ENCODE measurements around the gene PPP2R5E. TPM values are rescaled to one million over a fixed set of nuclear protein-coding genes. Genes with fewer than 3 reads are reported as not detected.

Gene PPP2R5E
- total and polyA plus RNA-seq, 7 experiments from 2014 or later, result 29.2 to 47.8 (median 37.5) TPM

DNA sequence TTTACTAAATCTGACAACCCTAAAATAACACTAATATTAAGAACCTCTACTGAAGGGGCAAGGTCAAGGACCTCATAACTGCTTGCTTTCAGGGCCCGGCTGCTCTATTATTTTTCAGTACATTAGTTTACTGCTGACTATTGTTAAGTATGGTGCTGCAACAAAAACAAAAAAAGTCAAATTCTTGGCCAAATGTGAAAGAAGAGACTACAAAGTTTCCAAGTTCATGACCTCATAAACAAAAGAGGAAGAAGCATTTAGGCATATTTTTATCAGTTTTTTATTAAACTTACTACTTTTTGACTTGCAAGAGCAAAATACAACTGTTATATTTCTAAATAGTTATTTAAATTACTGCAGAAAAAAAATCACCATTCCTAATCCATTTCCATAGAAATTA is 114.7 kb downstream of the PPP2R5E start:
- Histone ChIP-seq H3K27ac (ENCODE audit: low read depth, low read length) (no peak overlapping the region), H3K9me3 (ENCODE audit: control insufficient read depth in 2 of 3, low read length in 3 of 3) (no peaks in the 10 kb centered on the region), H3K4me3 (ENCODE audit: low read length) (no peak overlapping the region), H3K27me3 (ENCODE audit: control insufficient read depth in 2 of 2, insufficient read depth in 2 of 2, low read length in 2 of 2) (no peaks in the 10 kb centered on the region), H3K36me3 (ENCODE audit: control insufficient read depth in 2 of 3, insufficient read depth in 3 of 3, low read length in 3 of 3) (no peaks in the 10 kb centered on the region), H3K4me1 (ENCODE audit: control insufficient read depth in 2 of 2, insufficient read depth in 2 of 2, low read length in 2 of 2) (no peaks in the 10 kb centered on the region)
- ChIA-PET POLR2A (no interaction called here), CTCF (no interaction called here)
- Mint-ChIP-seq H3K9me3 (no peaks in the 10 kb centered on the region), H3K27me3 (no peaks in the 10 kb centered on the region), H3K4me3 (no peak overlapping the region), H3K27ac (peak overlapping the region in 1 of 9 donors; percentile 1), H3K36me3 (peaks cover 0 to 15% (median 0%) of the 10 kb centered on the region in 5 donors), H3K4me1 (peaks cover 8 to 40% (median 26%) of the 10 kb centered on the region in 7 donors)
- ATAC-seq, result no peak
- DNase-seq, result no peak
- intact Hi-C loops (cut with micrococcal nuclease), result no loop called here

DNA sequence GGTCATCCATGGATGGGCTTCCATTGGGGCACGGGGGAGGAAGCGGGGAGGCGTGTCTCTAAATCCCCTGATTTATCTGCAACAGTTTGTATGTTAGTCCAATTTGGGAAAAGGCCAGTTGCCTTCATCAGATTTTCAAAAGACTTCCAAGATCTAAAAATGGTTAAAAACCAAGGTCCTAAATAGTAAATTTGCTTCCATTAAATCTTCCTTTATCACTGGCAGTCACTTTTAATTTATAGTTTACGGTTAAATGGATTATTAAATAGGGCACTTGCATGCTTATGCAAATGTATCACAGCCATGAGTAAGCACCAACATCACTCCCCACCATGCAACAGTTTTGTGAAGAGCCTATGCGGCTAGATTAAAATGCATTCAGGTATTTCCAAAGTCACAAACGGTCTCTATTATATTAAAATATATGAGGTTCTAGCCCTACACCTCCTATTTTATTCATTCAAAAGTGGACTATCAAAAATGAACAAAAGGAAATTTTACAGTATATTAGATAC is 116.3 kb downstream of the PPP2R5E start:
- Histone ChIP-seq H3K4me1 (ENCODE audit: control insufficient read depth in 2 of 2, insufficient read depth in 2 of 2, low read length in 2 of 2) (no peaks in the 10 kb centered on the region), H3K36me3 (ENCODE audit: control insufficient read depth in 2 of 3, insufficient read depth in 3 of 3, low read length in 3 of 3) (peaks cover 0 to 3% (median 0%) of the 10 kb centered on the region in 3 experiments), H3K27me3 (ENCODE audit: control insufficient read depth in 2 of 2, insufficient read depth in 2 of 2, low read length in 2 of 2) (no peaks in the 10 kb centered on the region), H3K27ac (ENCODE audit: low read depth, low read length) (no peak overlapping the region), H3K4me3 (ENCODE audit: low read length) (no peak overlapping the region), H3K9me3 (ENCODE audit: control insufficient read depth in 2 of 3, low read length in 3 of 3) (no peaks in the 10 kb centered on the region)
- CTCF ChIA-PET, result no interaction called here
- Mint-ChIP-seq H3K27ac (no peak overlapping the region), H3K9me3 (no peaks in the 10 kb centered on the region), H3K4me1 (peaks cover 3 to 31% (median 18%) of the 10 kb centered on the region in 7 donors), H3K4me3 (no peak overlapping the region), H3K36me3 (peaks cover 0 to 21% (median 3%) of the 10 kb centered on the region in 5 donors), H3K27me3 (no peaks in the 10 kb centered on the region)
- no peak for DNase-seq
- POLR2A ChIA-PET, result no interaction called here
- intact Hi-C loops (cut with micrococcal nuclease), result no loop called here
- no peak for ATAC-seq

DNA sequence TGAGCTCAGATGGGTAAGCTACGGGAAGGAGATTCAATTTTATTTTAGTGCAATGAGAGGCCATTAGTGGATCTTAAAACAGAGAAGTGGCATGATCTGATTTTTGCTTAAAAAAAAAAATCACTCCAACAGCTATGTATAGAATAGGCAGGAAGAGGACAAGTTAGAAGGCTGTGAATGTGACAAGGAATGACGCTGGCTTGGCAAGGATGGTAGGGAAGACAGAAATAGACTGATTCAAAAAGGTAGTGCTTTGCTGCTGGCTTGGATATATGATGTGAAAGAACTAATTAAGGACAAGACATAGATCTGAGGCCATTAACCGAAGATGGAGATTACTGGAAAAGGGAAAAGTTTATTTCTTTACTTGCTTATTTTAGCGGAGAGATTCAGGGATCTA is 119.3 kb downstream of the PPP2R5E start:
- Mint-ChIP-seq H3K36me3 (peaks cover 5 to 44% (median 20%) of the 10 kb centered on the region in 5 donors), H3K27me3 (no peaks in the 10 kb centered on the region), H3K4me1 (peaks cover 0 to 35% (median 15%) of the 10 kb centered on the region in 7 donors), H3K9me3 (no peaks in the 10 kb centered on the region), H3K4me3 (no peak overlapping the region), H3K27ac (no peak overlapping the region)
- ChIA-PET CTCF (no interaction called here), POLR2A (no interaction called here)
- Histone ChIP-seq H3K36me3 (ENCODE audit: control insufficient read depth in 2 of 3, insufficient read depth in 3 of 3, low read length in 3 of 3) (peaks cover 0 to 18% (median 0%) of the 10 kb centered on the region in 3 experiments), H3K9me3 (ENCODE audit: control insufficient read depth in 2 of 3, low read length in 3 of 3) (no peaks in the 10 kb centered on the region), H3K4me3 (ENCODE audit: low read length) (no peak overlapping the region), H3K27ac (ENCODE audit: low read depth, low read length) (no peak overlapping the region), H3K27me3 (ENCODE audit: control insufficient read depth in 2 of 2, insufficient read depth in 2 of 2, low read length in 2 of 2) (no peaks in the 10 kb centered on the region), H3K4me1 (ENCODE audit: control insufficient read depth in 2 of 2, insufficient read depth in 2 of 2, low read length in 2 of 2) (no peaks in the 10 kb centered on the region)
- no peak for ATAC-seq
- intact Hi-C loops (cut with micrococcal nuclease), result no loop called here
- no peak for DNase-seq

DNA sequence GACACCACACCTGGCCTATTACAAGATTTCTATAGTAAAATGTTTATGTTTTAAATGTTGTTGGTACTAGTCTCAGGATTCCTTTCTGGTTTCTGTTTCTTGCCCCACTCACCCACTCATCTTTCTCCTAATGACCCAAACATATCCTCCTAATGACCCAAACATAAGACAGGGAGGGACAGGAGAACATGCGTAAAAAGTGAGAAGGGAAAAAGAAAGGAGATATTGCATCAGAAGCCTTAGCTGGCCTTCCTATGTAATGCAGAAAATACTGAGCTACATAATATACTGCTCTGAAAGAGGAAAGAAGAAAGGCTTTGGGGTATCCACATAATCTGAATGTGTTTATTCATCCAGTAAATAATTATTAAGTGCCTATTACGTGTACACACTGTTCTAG is 119.8 kb downstream of the PPP2R5E start:
- Histone ChIP-seq H3K27me3 (ENCODE audit: control insufficient read depth in 2 of 2, insufficient read depth in 2 of 2, low read length in 2 of 2) (no peaks in the 10 kb centered on the region), H3K27ac (ENCODE audit: low read depth, low read length) (no peak overlapping the region), H3K4me1 (ENCODE audit: control insufficient read depth in 2 of 2, insufficient read depth in 2 of 2, low read length in 2 of 2) (no peaks in the 10 kb centered on the region), H3K9me3 (ENCODE audit: control insufficient read depth in 2 of 3, low read length in 3 of 3) (no peaks in the 10 kb centered on the region), H3K36me3 (ENCODE audit: control insufficient read depth in 2 of 3, insufficient read depth in 3 of 3, low read length in 3 of 3) (peaks cover 0 to 19% (median 0%) of the 10 kb centered on the region in 3 experiments), H3K4me3 (ENCODE audit: low read length) (no peak overlapping the region)
- Mint-ChIP-seq H3K9me3 (no peaks in the 10 kb centered on the region), H3K4me1 (peaks cover 0 to 33% (median 14%) of the 10 kb centered on the region in 7 donors), H3K27ac (peak overlapping the region in 1 of 9 donors; percentile 62), H3K36me3 (peaks cover 5 to 44% (median 20%) of the 10 kb centered on the region in 5 donors), H3K4me3 (no peak overlapping the region), H3K27me3 (no peaks in the 10 kb centered on the region)
- DNase-seq (no peak), ATAC-seq (no peak)
- ChIA-PET POLR2A (no interaction called here), CTCF (no interaction called here)
- intact Hi-C loops (cut with micrococcal nuclease), result no loop called here

DNA sequence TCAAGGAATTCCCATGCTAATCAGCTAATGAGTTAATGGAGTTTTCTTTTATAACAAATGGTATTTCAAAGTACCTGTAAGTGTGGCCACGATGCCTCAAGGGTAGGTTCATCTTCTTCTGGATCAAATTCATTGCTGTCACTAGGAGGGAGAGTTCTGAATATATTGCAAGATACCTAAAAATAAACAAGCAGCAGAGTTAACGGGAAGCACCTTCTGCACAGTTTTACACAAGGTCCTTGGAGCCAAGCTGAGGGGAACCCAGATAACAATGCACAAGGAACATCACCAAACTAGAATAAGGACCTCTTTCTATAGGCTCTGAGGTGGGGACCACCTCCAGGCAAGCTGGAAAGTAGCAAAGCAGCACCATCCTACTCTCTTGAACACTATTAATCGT is 121.3 kb downstream of the PPP2R5E start:
- intact Hi-C loops (cut with micrococcal nuclease), result no loop called here
- ChIA-PET CTCF (no interaction called here), POLR2A (no interaction called here)
- no peaks in the 10 kb centered on the region for H3K4me1 ChIP-seq (ENCODE audit: control insufficient read depth in 2 of 2, insufficient read depth in 2 of 2, low read length in 2 of 2)
- H3K27me3 Mint-ChIP-seq, result no peaks in the 10 kb centered on the region
- no peaks in the 10 kb centered on the region for H3K27me3 ChIP-seq (ENCODE audit: control insufficient read depth in 2 of 2, insufficient read depth in 2 of 2, low read length in 2 of 2)
- H3K27ac Mint-ChIP-seq, result no peak overlapping the region
- no peak for ATAC-seq
- peaks cover 5 to 44% (median 20%) of the 10 kb centered on the region in 5 donors for H3K36me3 Mint-ChIP-seq
- no peaks in the 10 kb centered on the region for H3K9me3 ChIP-seq (ENCODE audit: control insufficient read depth in 2 of 3, low read length in 3 of 3)
- H3K4me3 Mint-ChIP-seq, result no peak overlapping the region
- no peak overlapping the region for H3K27ac ChIP-seq (ENCODE audit: low read depth, low read length)
- H3K36me3 ChIP-seq (ENCODE audit: control insufficient read depth in 2 of 3, insufficient read depth in 3 of 3, low read length in 3 of 3), result peaks cover 0 to 19% (median 0%) of the 10 kb centered on the region in 3 experiments
- no peak for DNase-seq
- no peaks in the 10 kb centered on the region for H3K9me3 Mint-ChIP-seq
- H3K4me1 Mint-ChIP-seq, result peaks cover 0 to 25% (median 10%) of the 10 kb centered on the region in 7 donors
- H3K4me3 ChIP-seq (ENCODE audit: low read length), result no peak overlapping the region

DNA sequence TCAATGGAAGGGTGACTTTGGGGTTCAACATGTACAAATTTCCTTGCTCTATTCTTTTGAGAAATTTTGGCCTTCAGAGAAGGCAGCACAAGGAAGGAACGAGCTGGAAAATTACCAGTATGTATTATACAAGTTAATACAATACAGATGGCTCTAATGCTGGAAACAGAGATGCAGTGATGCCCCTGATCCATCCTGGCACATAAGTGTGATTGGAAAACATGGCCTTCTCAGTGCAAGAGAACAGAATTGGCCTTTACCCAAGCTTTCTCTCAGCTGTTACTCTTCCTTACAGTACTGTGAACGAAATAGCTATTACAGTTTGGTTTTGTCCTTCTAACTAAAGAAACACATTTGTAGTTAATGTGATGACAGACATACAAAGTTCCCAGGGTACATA is 122.0 kb downstream of the PPP2R5E start:
- H3K4me3 ChIP-seq (ENCODE audit: low read length), result no peak overlapping the region
- Mint-ChIP-seq H3K27ac (peak overlapping the region in 1 of 9 donors; percentile 31), H3K36me3 (peaks cover 5 to 43% (median 20%) of the 10 kb centered on the region in 5 donors), H3K4me3 (no peak overlapping the region), H3K4me1 (peaks cover 0 to 21% (median 7%) of the 10 kb centered on the region in 7 donors), H3K27me3 (no peaks in the 10 kb centered on the region), H3K9me3 (no peaks in the 10 kb centered on the region)
- DNase-seq, result no peak
- no peak overlapping the region for H3K27ac ChIP-seq (ENCODE audit: low read depth, low read length)
- POLR2A ChIA-PET, result no interaction called here
- H3K27me3 ChIP-seq (ENCODE audit: control insufficient read depth in 2 of 2, insufficient read depth in 2 of 2, low read length in 2 of 2), result no peaks in the 10 kb centered on the region
- peaks cover 0 to 19% (median 0%) of the 10 kb centered on the region in 3 experiments for H3K36me3 ChIP-seq (ENCODE audit: control insufficient read depth in 2 of 3, insufficient read depth in 3 of 3, low read length in 3 of 3)
- ATAC-seq, result no peak
- no peaks in the 10 kb centered on the region for H3K4me1 ChIP-seq (ENCODE audit: control insufficient read depth in 2 of 2, insufficient read depth in 2 of 2, low read length in 2 of 2)
- no peaks in the 10 kb centered on the region for H3K9me3 ChIP-seq (ENCODE audit: control insufficient read depth in 2 of 3, low read length in 3 of 3)
- intact Hi-C loops (cut with micrococcal nuclease), result no loop called here
- CTCF ChIA-PET, result no interaction called here

DNA sequence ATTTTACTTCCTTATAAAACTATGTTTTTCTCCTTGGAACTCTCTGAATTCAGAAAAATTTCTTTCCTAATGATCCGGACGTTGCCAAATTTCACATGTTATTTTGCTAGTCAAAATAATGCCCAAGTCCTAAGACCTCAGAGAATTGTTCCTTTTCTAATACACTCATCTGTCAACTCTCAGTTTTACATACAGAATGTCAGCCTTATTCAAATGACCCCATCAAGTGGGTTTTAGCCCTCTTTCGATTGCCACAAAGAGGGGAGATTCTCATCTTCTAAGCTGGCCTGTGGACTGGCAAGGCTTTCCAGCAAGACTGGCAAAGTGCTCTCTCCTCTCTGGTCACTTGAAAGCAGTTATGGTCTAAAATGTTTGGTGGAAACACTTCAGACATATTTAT is 125.2 kb downstream of the PPP2R5E start:
- Mint-ChIP-seq H3K36me3 (peaks cover 9 to 43% (median 21%) of the 10 kb centered on the region in 5 donors), H3K4me1 (peaks cover 0 to 16% (median 0%) of the 10 kb centered on the region in 7 donors), H3K27me3 (no peaks in the 10 kb centered on the region), H3K27ac (no peak overlapping the region), H3K9me3 (no peaks in the 10 kb centered on the region), H3K4me3 (no peak overlapping the region)
- DNase-seq, result no peak
- Histone ChIP-seq H3K4me3 (ENCODE audit: low read length) (no peak overlapping the region), H3K36me3 (ENCODE audit: control insufficient read depth in 2 of 3, insufficient read depth in 3 of 3, low read length in 3 of 3) (peaks cover 0 to 34% (median 0%) of the 10 kb centered on the region in 3 experiments), H3K4me1 (ENCODE audit: control insufficient read depth in 2 of 2, insufficient read depth in 2 of 2, low read length in 2 of 2) (no peaks in the 10 kb centered on the region), H3K9me3 (ENCODE audit: control insufficient read depth in 2 of 3, low read length in 3 of 3) (no peaks in the 10 kb centered on the region), H3K27me3 (ENCODE audit: control insufficient read depth in 2 of 2, insufficient read depth in 2 of 2, low read length in 2 of 2) (no peaks in the 10 kb centered on the region), H3K27ac (ENCODE audit: low read depth, low read length) (no peak overlapping the region)
- POLR2A ChIA-PET, result no interaction called here
- intact Hi-C loops (cut with micrococcal nuclease), result no loop called here
- CTCF ChIA-PET, result no interaction called here
- no peak for ATAC-seq
